Activated CD8-positive, alpha-beta memory T cell treated with anti-CD3 and anti-CD28 coated beads, Interleukin-2, amount 50 U/mL, for 1 hour (primary cell): ENCODE data around the gene AFG1L.

ENCODE experiments used
- DNase-seq: peaks from one replicate; pipeline ENCODE4 v3.0.0-alpha.2; 2020; ENCODE audit errors: extremely low read depth

Gene AFG1L

GRCh38 chr6:108453601-108454185 is 158.8 kb downstream of the AFG1L start:
- no peak for DNase-seq

- DNase-seq = no peak
Observed at GRCh38 chr6:108454356-108454755, 159.5 kb downstream of the AFG1L start.

- no peak for DNase-seq
Observed at GRCh38 chr6:108455688-108456087, 160.8 kb downstream of the AFG1L start.

- no peak for DNase-seq
Observed at GRCh38 chr6:108463784-108464183, 168.9 kb downstream of the AFG1L start.

GRCh38 chr6:108464418-108465097 is 169.7 kb downstream of the AFG1L start:
- DNase-seq = no peak

GRCh38 chr6:108465098-108465495 is 170.2 kb downstream of the AFG1L start:
- DNase-seq = no peak

GRCh38 chr6:108468346-108468745 is 173.5 kb downstream of the AFG1L start:
- no peak for DNase-seq

GRCh38 chr6:108469316-108469715 is 174.5 kb downstream of the AFG1L start:
- DNase-seq = no peak

GRCh38 chr6:108473197-108473596 is 178.3 kb downstream of the AFG1L start:
- DNase-seq = no peak

GRCh38 chr6:108476376-108476775 is 181.5 kb downstream of the AFG1L start:
- no peak for DNase-seq

- no peak for DNase-seq
Observed at GRCh38 chr6:108476847-108477430, 182.1 kb downstream of the AFG1L start.

- no peak for DNase-seq
Observed at GRCh38 chr6:108482559-108482958, 187.7 kb downstream of the AFG1L start.

GRCh38 chr6:108484016-108484415 is 189.2 kb downstream of the AFG1L start:
- DNase-seq = no peak

- DNase-seq = no peak
Observed at GRCh38 chr6:108489699-108490098, 194.8 kb downstream of the AFG1L start.

- DNase-seq = no peak
Observed at GRCh38 chr6:108492131-108492766, 197.4 kb downstream of the AFG1L start.

GRCh38 chr6:108494434-108494833 is 199.6 kb downstream of the AFG1L start:
- no peak for DNase-seq

- DNase-seq = no peak
Observed at GRCh38 chr6:108497883-108498282, 203.0 kb downstream of the AFG1L start.

GRCh38 chr6:108501559-108501958 is 206.7 kb downstream of the AFG1L start:
- no peak for DNase-seq

GRCh38 chr6:108502832-108503231 is 208.0 kb downstream of the AFG1L start:
- DNase-seq = no peak

GRCh38 chr6:108507316-108507715 is 212.5 kb downstream of the AFG1L start:
- no peak for DNase-seq

GRCh38 chr6:108510461-108511319 is 215.8 kb downstream of the AFG1L start:
- no peak for DNase-seq
